ENCODE measurements around the gene RBBP8NL. TPM values are rescaled to one million over a fixed set of nuclear protein-coding genes. Genes with fewer than 3 reads are reported as not detected.

Gene RBBP8NL
- total RNA-seq, 1 donor from 2014 or later = 17.5 TPM

DNA sequence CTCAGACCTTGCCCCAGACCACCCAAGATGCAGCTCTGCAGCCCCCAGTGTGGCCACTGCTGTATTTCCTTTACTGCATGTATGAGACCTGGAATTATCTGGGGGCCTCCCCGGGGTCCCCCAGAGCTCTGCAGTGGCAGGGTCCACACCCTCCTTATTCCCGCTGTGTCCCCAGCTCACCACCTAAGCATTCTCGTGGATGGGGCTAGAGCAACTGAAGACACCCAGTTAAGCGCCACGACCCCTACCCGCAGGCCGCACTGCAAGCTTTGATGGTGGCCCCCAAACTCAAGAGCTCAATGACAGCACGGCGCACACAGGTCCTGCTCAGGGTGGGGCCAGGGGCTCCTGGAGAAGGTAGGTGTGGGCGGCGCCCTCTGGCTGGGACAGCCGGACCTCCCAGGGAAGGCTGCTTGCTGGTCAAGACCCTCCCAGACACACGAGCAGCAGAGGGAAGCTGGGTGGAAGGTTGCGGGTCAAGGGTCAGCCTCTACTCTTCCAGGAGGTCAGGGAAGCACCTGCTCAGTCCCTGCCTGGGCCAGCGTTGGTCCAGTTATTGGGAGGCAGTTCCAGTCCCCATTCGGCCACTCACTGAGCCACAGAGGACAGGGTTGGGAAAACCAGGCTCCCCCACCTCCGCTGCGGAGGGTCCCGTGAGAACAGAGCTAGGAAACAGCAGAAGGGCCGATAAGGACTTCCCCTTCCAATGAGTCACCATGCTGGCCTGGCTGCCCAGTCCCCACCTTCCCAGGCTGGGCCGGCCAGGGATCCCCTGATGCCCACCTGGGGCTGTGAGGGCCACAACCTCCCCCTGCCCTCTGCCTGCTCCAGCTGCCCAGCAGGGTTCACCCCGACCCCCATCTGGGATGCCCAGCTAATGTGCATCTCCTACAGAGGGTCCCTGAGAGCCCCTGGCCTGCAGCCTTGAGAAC lies 63.2 kb downstream of the RBBP8NL start:
- Mint-ChIP-seq H3K27me3 (no peaks in the 10 kb centered on the region), H3K27ac (peak overlapping the region; percentile 76), H3K4me3 (ENCODE audit: low read depth) (no peak overlapping the region), H3K4me1 (ENCODE audit: low read depth) (peaks cover 34% of the 10 kb centered on the region), H3K9me3 (ENCODE audit: low read depth) (no peaks in the 10 kb centered on the region), H3K36me3 (ENCODE audit: insufficient read depth) (no peaks in the 10 kb centered on the region)
- TF ChIP-seq CTCF (IDR thresholded peaks at IDR 0.05; ENCODE audit: unreplicated experiment) = no peak
- DNase-seq (ENCODE audit: low spot score, unreplicated experiment) = no peak

GRCh38 chr20:62362991-62363919 lies 64.1 kb downstream of the RBBP8NL start:
- H3K4me1 Mint-ChIP-seq (ENCODE audit: low read depth) = peaks cover 30% of the 10 kb centered on the region
- no peak overlapping the region for H3K27ac Mint-ChIP-seq
- TF ChIP-seq CTCF (IDR thresholded peaks at IDR 0.05; ENCODE audit: unreplicated experiment) = no peak
- no peaks in the 10 kb centered on the region for H3K27me3 Mint-ChIP-seq
- no peaks in the 10 kb centered on the region for H3K36me3 Mint-ChIP-seq (ENCODE audit: insufficient read depth)
- no peak for DNase-seq (ENCODE audit: low spot score, unreplicated experiment)
- H3K4me3 Mint-ChIP-seq (ENCODE audit: low read depth) = no peak overlapping the region
- no peaks in the 10 kb centered on the region for H3K9me3 Mint-ChIP-seq (ENCODE audit: low read depth)

- Mint-ChIP-seq H3K36me3 (ENCODE audit: insufficient read depth) (no peaks in the 10 kb centered on the region), H3K27ac (peak overlapping the region; percentile 97), H3K27me3 (no peaks in the 10 kb centered on the region), H3K4me3 (ENCODE audit: low read depth) (no peak overlapping the region), H3K9me3 (ENCODE audit: low read depth) (no peaks in the 10 kb centered on the region), H3K4me1 (ENCODE audit: low read depth) (peaks cover 30% of the 10 kb centered on the region)
- no peak for TF ChIP-seq CTCF (IDR thresholded peaks at IDR 0.05; ENCODE audit: unreplicated experiment)
- no peak for DNase-seq (ENCODE audit: low spot score, unreplicated experiment)
These were observed 64.8 kb downstream of the RBBP8NL start for GRCh38 chr20:62362590-62362940.

- H3K27me3 Mint-ChIP-seq = no peaks in the 10 kb centered on the region
- H3K36me3 Mint-ChIP-seq (ENCODE audit: insufficient read depth) = no peaks in the 10 kb centered on the region
- peaks cover 30% of the 10 kb centered on the region for H3K4me1 Mint-ChIP-seq (ENCODE audit: low read depth)
- H3K9me3 Mint-ChIP-seq (ENCODE audit: low read depth) = no peaks in the 10 kb centered on the region
- DNase-seq (ENCODE audit: low spot score, unreplicated experiment) = peak; percentile 69
- no peak for TF ChIP-seq CTCF (IDR thresholded peaks at IDR 0.05; ENCODE audit: unreplicated experiment)
- H3K4me3 Mint-ChIP-seq (ENCODE audit: low read depth) = peak overlapping the region; percentile 3
- peak overlapping the region; percentile 97 for H3K27ac Mint-ChIP-seq
These were observed 65.3 kb downstream of the RBBP8NL start for GRCh38 chr20:62361799-62362589.

All from progenitor cell of endocrine pancreas (in vitro differentiated cells).